TTC549 (cell line): ENCODE results near the gene DIS3.
"Not testable (repeated sequence)": the region's sequence is repeated elsewhere in the genome, so short reads cannot be mapped to it uniquely, and the experiment has no call there.

ENCODE experiments used
- FAIRE-seq: peaks from 2 replicates; lab custom pipeline; 2012; peaks lifted over from hg19 to GRCh38; lab: Jason Lieb, UNC

The DIS3 gene, protein sequence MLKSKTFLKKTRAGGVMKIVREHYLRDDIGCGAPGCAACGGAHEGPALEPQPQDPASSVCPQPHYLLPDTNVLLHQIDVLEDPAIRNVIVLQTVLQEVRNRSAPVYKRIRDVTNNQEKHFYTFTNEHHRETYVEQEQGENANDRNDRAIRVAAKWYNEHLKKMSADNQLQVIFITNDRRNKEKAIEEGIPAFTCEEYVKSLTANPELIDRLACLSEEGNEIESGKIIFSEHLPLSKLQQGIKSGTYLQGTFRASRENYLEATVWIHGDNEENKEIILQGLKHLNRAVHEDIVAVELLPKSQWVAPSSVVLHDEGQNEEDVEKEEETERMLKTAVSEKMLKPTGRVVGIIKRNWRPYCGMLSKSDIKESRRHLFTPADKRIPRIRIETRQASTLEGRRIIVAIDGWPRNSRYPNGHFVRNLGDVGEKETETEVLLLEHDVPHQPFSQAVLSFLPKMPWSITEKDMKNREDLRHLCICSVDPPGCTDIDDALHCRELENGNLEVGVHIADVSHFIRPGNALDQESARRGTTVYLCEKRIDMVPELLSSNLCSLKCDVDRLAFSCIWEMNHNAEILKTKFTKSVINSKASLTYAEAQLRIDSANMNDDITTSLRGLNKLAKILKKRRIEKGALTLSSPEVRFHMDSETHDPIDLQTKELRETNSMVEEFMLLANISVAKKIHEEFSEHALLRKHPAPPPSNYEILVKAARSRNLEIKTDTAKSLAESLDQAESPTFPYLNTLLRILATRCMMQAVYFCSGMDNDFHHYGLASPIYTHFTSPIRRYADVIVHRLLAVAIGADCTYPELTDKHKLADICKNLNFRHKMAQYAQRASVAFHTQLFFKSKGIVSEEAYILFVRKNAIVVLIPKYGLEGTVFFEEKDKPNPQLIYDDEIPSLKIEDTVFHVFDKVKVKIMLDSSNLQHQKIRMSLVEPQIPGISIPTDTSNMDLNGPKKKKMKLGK

DNA sequence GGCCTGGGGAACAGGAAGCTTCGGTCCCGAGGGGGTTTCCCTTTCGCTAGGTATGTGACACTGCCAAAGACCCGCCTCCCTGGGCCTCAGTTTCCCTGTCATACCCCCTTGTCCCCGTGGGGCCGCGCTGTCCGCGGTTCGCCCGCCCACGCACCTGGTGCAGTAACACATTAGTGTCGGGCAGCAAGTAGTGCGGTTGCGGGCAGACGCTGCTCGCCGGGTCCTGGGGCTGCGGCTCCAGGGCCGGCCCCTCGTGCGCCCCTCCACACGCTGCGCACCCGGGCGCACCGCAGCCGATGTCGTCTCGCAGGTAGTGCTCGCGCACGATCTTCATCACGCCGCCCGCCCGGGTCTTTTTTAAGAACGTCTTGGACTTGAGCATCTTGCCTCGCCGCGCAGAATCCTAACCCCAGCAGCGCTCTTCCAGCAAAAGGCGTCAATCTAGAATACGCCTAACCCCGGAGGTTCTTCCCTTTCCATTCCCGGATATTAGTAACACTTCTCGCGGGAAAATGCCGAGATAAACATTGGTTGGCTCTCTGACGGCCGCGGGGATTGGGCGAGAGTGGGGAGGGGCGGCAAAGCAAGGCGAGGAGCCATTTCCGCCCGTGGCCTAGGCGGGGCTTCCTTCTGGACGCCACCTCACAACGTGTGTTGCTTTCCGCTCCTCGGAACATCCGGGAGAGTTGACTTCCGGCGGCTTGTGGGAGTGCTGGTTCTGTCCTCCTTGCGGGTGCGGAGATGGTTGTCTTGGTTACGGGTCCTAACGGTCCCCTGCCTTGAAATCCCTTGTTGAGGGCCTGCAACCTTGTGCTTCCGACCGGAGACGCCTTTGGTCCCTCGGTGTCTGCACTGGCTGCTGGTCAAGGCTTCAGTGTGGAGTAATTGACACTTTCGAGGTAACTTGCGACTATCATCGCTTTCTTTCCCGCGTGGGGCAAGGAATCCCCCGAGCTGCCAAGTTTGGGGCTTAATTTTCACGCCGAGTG lies at the start of gene DIS3, which contains the start of gene PIBF1:
Gene DIS3 (minus strand): TSS at position 450 of the 989 bp plus-strand sequence. CDS start 68 bp downstream, at position 382.
Gene PIBF1 (plus strand): TSS at position 683 of the 989 bp plus-strand sequence. CDS start 1,337 bp downstream, outside the sequence.
- peak; percentile 97 for FAIRE-seq

DNA sequence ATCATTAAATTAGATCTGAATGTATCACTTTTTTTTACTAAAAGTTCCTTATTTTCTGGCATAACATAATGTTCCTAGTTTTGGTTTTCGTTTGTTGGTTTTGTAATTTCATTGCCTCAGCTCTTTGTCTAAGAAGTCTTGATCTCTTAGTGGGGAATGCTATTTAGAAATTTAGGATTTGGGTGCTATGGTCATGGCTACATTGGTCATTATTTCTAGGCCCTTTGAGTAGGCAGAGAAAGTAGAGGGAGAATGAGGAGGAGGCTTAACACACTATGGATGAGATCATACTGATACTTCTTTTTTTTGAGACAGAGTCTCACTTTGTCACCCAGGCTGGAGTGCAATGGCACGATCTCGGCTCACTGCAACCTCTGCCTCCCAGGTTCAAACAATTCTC lies 42.0 kb upstream of the DIS3 start:
- no peak for FAIRE-seq

DNA sequence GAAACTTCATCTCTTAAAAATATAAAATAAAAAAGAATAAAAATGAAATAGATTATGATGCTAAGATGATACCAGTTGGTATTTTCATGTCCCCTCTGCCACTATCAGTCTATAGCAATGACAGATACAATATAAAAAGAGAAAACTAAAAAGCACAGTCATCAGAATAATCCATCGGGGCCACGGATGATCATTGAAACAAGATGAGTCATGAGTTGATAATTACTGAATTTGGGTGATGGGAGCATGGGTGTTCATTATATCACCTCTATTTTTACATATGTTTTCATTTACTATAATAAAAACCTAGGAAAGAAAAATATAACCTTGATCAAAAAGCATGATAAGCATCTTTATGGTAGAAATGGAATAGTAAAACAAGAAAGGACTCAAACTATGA lies 41.4 kb upstream of the DIS3 start:
- no peak for FAIRE-seq

DNA sequence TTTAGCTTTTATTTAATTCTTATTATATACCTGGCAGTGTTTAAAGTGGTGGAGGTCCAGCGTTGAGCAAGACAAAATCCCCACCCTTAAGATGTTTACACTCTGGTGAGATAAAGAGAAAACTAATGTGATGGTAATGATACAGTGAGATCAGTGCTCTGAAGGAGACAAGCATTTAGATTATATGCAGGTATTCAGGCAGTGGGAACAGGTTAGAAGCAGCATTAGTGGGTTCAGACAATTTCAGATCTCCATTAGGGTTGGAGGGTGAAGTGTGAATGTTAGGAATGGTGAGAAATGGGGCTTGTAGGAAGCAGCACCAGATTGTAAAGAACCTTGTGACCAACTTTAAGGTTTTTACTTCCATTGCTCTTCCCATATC lies 39.2 kb upstream of the DIS3 start:
- no peak for FAIRE-seq

DNA sequence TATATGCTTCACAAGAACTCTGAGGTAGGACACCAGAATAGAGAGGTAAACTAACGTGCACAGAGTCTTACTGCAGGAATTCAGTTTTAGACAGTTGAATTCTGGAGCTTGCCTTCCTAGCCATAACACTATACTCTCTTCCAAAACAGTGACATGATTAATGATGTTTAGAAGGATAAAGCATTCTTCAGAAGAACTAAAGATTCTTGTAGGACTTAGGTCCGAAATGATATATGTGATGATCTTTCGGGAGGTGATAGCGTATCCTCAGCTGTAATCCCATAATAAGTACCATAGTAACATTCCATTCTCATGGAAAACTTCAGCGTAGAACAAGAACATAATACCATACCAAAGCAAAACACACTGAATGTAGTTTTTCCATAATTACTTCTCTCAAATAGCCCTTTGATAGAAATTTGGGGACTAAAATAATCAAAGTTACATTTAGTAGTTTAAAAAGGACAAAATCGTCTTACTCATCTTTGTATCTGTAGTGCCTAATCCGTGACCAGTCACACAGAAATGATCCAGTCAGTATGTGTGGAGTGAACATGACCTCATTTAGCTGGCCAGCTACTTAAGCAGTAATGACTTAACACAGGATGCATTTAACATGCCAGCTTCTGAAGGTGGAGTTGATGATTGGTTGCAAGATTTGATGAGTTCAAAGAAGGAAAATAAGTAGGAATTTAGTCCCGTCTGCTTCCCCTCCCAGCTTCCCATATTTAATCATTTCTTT lies 38.6 kb upstream of the DIS3 start:
- FAIRE-seq, result no peak

DNA sequence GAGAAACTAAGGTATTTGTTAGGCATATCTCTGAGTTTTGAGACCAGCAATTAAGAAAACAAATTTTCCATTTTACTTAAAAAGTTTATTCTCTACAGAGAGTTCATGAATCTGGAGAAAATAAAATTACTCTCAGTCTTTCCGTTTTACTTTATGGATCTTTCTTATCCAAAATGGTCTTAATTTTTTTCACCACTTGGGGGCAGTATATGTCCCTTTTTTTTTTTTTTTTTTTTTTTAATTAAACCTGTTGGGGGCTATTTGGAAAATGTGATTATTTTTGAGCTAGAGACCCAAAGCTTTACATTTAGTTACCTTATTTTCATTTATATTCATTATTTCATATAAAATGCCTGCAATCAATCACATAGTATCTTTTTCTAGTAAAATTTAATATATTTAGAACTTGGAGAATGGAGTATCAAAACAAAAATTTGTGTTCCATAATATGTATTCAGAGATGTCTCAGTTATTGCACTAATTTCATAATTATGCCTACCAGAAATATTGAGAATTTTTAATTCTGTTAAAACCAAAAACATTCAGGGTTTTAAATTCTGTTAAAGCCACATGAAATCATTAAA lies 27.3 kb upstream of the DIS3 start:
- FAIRE-seq, result peak; percentile 90

DNA sequence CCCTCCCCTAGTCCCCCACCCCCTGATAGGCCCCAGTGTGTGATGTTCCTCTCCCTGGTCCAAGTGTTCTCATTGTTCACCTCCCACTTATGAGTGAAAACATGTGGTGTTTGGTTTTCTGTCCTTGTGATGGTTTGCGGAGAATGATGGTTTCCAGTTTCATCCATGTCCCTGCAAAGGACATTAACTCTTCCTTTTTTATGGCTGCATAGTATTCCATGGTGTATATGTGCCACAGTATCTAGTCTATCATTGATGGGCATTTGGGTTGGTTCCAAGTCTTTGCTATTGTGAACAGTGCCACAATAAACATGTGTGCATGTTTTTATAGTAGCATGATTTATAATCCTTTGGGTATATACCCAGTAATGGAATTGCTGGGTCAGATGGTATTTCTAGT lies 24.8 kb upstream of the DIS3 start:
- FAIRE-seq, result not testable (repeated sequence)

DNA sequence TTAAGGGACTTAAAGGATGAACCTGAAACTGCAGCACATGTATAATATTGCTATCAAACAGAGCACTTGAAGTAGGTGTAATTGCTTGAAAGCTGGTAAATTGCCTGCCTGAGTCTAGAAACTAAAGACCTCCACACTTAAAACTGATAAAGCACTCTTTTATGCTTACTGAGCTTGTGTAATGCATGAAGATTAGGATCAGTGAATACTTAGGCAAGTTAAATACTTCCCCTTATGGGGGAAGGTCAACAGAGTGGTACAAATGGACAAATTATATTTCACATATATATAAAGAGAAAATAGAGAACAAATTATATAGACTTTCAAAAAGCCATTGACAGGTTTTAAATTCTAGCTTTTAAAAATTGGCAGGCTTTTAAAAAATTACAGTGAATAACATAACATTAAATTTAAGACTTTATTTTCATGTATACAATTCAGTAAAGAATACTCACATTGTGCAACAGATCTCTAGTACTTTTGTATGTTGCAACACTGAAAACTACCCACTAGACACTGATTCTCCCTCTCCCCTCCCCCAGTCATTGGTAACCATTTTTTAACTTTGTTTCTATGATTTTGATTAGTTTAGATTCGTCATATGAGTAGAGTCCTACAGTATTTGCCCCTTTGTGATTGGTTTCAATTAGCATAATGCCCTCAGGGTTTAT lies 24.1 kb upstream of the DIS3 start:
- FAIRE-seq, result no peak

DNA sequence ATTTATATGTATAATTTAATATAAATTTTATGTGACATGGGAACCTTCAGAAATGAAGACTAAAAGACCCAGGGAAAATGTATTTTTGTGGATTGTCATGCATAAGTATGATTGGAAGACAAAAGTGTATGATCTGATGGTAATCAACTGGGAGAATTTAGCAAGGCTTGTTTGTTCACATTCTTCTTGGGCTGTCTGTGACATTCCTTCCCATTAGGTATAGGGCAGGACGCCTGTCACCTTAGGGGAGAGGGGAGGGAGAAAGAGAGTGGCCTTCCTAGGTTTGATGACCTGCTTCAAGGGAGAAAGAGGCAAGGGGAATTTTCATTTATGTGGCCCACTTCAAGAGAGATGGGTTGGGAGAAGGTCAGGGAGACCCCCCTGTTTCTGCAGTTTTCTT lies 22.6 kb upstream of the DIS3 start:
- no peak for FAIRE-seq

DNA sequence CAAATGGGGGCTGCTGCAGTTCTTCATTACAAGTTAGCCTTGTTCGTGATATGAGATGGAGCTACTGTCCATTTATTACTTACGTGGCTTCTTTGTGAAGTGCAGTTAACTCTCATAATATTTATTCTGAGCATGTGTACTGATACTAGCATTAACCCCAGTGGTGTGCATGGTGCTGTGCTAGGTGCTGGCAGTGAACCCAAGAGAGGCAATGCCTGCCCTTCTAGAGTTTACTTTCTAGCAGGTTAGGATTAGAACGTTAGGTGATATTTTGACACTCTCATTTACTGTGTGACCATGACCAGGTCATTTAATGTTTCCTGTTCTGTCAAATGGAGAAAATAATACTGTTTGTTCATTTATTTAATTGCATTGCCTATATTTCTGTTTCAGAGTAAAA lies 17.1 kb upstream of the DIS3 start:
- no peak for FAIRE-seq

DNA sequence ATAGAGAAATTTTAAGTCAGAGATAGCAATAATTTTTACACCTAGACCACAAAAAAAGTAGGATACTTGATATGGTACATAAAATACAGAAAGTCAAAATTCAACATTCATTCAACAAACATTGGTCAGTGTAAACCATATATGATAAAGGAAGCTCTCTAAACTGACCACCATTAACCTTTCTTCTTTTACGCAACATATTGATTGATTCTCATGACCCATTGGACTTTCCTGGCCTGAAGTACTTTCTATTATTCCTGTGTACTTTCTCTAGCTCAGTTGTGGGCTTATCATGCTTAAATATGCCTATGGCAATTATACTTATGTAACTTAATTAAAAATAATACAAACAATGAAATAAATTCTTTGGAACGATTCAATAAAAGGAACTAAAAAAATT lies 10.9 kb upstream of the DIS3 start:
- no peak for FAIRE-seq

DNA sequence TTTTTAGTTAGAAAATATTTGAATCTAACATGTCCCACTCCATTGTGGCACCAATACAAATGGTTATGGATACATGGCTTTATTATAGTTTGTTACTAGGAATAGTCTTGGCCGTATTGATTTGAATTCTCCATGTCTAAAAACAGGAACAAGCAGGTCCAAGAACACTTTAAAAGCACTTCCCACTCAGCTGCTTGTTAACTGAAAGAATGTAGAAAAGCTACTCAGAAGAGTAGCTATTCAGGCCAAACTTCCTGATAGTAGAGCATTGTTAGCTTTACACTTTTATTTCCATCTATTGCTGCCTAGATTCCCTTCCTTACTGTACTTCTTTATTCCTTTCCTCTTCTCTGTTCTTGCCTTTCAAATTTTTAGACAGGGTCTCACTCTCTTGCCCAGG lies 7.1 kb upstream of the DIS3 start:
- no peak for FAIRE-seq

DNA sequence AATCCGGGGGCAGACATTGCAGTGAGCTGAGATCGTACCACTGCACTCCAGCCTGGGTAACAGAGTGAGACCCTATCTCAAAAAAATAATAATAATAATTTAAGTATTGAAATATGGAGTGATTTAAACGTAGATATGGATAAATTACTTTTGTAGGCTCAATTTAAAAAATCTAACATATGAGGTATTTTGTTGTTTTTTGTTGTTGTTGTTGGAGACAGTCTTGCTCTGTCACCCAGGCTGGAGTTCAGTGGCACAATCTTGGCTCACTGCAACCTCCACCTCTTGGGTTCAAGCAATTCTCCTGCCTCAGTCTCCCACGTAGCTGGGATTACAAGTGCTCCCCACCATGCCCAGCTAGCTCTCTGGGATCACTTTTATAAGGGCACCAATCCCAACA lies 3.0 kb upstream of the DIS3 start:
- FAIRE-seq, result not testable (repeated sequence)

DNA sequence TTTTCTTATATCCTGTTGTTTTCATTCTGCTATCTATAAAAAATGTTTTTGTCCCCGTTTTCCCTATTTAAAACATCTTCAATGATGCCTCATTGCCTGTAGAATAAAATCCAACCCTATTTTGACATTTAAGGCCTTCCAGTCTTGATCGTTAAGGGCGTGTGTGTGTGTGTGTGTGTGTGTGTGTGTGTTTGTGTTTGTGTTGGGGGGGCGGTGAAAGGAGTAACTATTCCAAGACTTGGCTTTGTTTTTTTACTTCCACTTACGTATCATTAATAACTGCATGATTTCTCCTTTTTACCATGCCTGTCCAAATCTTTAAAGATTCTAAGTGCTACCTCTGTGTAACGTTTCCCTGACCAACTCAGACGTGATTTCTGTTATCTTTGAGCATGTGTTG lies 1.0 kb upstream of the DIS3 start:
- no peak for FAIRE-seq

DNA sequence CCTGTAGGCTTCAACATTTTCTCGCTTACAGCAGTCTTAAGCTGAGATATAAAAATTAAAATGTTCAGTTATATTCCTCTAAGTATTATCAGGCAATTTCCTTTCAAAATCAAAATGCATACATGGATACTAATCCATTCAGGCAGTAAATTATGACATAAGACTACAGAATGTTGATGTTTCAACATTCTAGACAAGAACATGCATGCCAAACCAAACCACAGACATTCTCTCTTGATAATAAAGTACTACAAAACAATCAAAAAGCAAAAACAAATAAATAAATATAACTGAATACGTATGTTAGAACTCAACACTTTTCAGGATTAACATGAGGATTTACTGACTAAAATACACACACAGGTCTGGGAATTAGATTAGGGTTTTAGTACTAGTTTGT lies 7.7 kb downstream of the DIS3 start:
- no peak for FAIRE-seq

DNA sequence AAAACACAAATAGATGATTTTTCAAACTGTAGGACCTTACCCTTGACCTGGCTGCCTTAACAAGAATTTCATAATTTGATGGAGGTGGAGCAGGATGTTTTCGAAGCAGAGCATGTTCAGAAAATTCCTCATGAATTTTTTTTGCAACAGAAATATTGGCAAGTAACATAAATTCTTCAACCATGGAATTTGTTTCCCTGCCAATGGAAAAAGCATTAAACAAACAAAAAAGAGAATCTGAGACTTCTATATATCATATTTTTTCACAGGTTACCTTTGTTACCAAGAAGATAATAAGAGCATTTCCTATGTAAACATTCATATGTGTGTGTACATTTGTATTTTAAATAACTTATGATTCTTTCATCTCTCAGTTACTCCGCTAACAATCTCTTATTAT lies 18.3 kb downstream of the DIS3 start:
- no peak for FAIRE-seq

DNA sequence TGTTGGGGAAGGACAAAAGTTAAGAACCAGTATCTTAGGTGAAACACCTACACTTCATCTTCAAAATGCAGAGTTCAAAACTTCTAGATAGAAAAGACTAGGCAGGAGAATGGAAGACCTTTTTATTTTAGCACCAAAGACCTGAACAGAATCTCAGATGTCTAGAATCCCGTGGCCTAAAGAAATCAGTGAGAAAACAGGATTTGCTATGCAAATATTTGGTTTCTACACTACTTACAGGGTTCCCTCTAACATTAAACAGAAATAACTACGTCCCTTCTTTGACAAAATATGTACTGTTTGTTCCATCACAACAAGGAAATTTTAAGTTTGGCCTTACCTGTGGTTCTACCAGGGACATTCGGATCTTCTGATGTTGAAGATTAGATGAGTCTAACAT lies 21.5 kb downstream of the DIS3 start:
- no peak for FAIRE-seq

DNA sequence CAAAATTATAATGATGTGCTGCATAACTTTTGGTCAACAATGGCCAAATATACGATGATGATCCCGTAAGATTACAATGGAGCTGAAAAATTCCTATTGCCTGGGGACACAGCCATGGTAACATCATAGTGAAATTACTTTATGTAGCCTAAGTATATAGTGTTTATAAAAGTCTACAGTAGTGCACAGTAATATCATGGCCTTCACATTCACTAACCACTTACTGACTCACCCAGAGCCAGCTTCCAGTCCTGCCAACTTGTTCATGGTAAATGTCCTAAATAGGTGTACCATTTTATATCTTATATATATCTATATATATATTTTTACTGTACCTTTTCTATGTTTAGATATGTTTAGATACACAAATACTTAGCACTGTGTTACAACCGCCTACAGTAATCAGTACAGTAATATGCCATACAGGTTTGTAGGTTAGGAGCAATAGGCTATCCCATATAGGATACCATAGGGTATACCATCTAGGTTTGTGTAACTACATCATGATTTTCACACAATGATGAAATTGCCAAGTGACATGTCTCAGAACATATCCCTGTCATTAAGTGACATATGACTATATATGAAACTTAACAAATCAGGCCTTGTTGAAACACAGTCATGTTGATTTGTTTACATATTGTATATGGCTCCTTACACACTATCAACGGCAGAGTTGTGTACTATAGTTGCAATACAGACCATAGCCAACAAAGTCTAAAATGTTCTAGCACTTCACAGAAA lies 23.7 kb downstream of the DIS3 start:
- FAIRE-seq, result no peak

DNA sequence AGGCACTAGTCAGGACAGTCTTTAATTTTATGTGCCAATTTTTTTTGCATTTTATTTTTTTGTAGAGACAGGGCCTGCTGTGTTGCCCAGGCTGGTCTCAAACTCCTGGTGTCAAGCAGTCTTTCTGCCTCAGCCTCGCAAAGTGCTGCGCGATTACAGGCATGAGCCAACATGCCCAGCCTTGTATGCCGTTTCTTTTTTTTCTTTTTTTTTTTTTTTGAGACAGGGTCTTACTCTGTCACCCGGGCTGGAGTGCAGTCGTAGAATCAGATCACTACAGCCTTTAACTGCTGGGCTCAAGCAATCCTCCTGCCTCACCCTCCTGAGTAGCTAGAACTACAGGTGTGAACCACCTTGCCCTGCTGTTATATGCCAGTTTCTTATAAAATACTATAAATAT lies 27.6 kb downstream of the DIS3 start:
- no peak for FAIRE-seq

DNA sequence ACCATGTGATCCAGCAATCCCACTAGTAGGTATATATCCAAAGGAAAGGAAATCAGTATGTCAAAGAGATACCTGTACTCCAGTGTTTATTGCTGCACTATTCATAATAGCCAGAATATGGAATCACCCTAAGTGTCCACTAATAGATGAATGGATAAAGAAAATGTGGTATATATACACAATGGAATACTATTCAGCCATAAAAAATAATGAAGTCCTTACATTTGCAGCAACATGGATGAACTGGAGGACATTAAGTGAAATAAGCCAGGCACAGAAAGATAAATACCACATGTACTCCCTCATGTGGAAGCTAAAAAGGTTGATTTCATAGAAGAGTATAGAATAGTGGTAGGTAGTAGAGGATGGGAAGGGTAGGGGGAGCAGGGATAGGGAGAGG lies 30.5 kb downstream of the DIS3 start:
- FAIRE-seq, result no peak
